Activated gamma-delta T cell treated with anti-CD3 and anti-CD28 coated beads, Interleukin-2, amount 50 U/mL, for 16 hours (primary cell): ENCODE data around the gene GPC6.

Experiments
- DNase-seq: peaks from one replicate; pipeline ENCODE4 v3.0.0-alpha.2; 2020; ENCODE audit warnings: low read depth

GPC6 gene

DNA sequence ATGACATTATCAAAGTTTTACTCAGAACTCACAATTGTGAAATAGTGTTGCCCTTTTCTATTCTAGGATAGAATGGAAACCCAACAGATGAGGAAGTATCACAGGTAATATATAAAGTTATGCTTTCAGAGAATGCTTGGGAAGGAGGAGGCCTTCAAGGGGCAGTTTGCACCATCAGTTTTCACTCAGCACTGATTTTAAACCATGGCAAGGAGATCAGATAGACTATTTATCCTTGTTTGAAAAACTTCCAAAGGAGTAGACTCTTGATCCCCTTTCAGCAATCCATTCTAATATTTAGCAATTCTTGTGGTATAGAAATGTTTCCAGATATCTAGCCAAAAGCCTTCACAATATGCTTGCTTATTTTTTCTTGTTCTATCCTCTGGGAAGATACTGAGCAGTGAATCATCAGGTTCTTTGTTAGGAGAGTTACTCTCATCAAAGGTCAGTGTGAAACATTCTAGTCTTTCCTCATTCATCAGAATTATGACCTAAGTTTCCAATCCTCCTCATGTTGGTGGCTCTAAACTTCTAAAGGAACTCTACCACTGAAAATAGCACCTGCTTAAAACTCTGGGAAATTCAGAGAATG is 3.8 kb downstream of the GPC6 start:
- DNase-seq = no peak

DNA sequence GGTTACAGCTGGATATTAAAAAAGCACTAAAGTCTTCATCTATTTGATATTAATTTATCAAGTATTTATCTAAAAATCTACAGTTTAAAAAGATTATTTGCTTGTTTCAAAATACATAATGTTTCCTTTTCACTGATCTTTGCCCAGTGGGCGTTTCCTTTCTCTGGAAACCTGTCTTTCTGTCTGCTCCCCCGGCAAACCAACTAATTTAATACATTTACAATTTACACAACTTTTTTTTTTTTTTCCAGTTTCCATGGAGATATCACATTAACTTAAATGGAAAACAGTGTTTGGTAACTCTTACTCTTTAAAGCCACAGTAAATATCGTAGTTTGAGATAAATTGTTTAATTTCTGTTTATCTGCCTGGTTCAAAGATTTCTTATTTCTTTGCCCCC is 5.3 kb downstream of the GPC6 start:
- no peak for DNase-seq

DNA sequence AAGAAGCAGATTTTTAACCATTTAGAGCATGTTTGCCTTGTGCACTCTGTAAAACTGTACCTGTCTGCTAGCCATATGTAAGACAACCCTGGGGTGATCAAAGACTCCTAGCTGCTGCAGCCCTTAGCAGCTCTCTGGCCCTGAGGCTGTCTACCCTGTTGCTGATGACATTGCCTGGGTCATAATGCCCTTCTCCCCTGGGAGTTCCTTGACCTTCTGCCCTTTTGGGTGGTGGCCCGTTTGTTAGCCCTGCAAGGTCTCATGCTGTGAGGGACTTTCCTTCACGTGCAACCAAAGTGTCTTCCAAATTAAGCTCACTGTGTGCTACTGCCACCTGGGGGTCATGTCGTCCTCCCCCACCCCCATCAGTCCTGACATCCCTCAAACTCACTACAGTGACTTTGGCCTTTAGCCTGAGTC is 7.4 kb downstream of the GPC6 start:
- DNase-seq = no peak

GRCh38 chr13:93234459-93234858 is 7.9 kb downstream of the GPC6 start:
- no peak for DNase-seq

- no peak for DNase-seq
Measured at GRCh38 chr13:93235258-93236015, 8.8 kb downstream of the GPC6 start.

- no peak for DNase-seq
Measured at GRCh38 chr13:93238711-93239110, 12.1 kb downstream of the GPC6 start.

DNA sequence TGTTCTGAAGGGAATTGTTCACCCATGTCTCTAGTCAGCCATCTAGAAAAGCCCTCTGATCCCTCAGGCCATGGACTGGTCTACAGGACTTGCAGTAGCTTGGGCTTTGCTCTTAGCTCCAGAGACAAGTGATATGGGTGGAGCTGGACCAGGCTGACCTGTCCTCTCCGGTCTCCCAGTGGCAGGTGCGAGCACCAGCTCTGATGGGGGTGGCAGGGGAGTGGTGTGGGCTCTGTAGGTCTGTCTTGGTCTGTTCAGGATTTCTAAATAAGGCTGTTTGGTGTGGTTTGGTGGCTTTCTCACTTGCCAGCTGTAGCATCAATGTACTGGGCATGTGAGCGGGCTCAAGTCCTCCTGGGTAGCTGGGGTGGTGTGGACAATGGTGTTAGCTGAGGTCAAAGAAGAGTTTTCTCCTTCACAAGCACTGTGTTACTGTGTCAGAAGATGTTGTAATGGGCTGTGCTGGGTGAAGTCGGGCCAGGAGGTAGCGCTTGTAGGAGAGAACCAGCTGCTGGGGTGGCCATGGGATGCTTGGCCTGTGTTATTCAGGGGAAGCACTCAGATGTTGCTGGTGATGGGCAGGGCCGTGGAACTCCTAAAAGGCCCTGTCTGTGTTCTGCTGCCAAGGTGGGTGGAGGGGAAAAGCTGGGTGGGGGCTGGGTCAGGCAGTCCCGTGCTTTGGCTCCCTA is 16.9 kb downstream of the GPC6 start:
- no peak for DNase-seq

GRCh38 chr13:93244141-93244917 is 17.7 kb downstream of the GPC6 start:
- no peak for DNase-seq

DNA sequence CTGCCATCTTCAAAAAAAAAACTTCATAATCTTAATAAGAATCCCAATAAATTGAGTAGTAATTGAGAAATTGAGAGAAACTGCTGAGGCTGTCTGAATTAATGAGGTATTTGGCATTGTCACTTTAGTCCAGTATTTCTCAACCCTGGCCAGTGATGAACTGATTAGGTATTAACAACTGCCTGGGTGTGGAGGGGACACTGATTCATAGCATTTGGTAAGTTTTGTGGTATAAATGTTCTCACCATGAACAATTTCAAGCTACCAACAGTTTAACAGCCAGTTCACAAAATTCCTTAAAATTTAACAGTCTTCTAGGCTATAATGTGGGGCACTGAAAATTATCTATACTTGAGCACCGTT is 18.3 kb downstream of the GPC6 start:
- DNase-seq = no peak

- no peak for DNase-seq
Measured at GRCh38 chr13:93246069-93246468, 19.5 kb downstream of the GPC6 start.

DNA sequence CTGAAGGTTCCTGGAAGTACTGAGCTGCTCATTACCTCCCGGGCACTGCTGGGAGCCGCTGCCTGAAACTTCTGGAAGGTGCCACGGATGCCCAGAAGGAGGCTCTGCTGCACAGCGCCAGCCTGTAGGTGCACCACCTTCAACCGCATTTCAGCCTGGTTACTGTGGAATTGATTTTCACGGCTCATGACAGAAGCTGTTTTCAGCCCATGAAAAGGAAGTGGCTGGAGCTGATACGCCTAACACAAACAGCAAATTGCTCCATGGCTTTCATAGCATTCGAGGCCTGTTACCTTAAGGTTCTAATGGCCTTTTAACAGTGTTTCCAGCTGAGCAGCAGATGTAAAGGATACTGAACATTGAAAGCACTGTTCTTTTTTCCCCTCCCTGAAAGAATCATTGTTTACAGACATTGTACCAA is 22.0 kb downstream of the GPC6 start:
- no peak for DNase-seq

DNA sequence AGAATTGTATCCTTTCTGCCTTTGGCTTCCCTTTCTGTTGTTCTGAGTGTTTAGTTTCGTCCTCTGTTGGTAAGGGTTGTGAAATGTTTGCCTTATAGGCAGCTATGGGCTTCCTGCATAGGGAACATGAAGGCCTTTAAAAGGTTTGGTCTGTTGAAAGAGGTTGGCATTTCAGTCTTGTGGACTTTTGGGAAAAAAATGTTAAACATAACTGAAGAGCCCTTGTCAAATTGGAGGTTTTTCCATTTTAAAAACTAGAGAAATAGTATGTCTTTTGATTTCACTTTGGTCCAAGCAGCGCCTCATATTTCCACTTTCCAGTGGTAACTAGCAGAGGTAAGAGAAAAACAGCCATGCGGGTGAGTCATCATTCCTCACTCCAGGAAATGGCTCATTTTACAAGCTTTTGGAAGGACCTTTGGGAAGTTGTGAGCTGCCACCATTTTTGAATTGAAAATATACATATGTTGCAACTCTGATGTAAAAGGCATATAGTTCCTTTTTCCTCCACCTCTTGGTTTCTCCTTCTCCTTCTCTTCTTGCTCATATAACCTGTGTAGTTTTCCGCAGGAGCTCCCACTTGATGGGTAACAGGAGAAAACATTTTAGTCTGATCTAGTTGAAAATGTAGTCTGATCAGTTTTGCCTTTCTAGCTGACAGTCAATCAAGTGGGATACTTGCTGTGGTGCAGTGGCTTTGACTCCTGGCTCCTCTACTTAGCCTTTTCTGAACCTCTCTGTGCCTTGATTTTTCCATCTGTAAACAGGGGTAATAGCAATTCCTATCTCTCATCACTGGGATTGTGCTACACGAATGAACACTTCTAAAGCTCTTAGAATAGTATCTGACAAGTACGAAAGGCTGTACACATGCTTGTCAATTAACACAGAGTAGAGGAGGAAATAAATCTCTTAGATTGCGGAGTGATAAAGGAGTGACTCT is 23.0 kb downstream of the GPC6 start:
- DNase-seq = no peak

DNA sequence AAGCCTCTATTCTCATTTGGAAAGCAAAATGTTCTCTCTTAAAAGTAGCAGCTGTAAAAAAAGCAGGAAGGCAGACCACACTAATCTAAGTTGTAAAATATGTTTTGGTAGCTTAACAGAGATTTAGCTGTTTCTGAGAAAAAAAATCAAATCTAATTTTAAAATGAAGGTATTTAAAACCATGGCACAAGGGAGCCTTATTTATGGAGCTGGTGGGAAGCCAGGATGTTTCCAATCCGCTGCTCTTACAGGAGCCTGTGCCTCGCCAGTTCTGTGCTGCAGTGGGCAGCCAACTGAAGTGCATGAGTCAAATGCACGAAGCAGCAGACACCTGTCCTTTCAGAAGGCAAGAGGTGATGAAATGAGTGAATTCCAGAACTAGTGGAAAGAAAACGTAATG is 28.2 kb downstream of the GPC6 start:
- no peak for DNase-seq

DNA sequence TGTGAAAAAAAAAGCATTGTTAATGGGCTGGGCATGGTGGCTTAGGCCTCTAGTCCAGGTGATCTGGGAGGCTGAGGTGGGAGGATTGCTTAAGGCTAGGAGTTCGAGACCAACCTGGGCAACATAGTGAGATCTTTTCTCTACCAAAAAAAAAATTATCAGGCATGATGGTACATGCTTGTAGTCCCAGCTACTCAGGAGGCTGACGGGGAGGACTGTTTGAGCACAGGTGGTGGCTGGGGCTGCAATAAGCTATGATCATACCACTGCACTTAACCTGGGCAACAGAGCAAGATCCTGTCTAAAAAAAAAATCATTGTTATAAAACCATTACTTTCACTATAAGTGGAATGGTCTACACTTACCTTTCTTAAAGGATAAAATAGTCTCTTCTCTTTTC is 30.4 kb downstream of the GPC6 start:
- no peak for DNase-seq

GRCh38 chr13:93259527-93260080 is 33.0 kb downstream of the GPC6 start:
- no peak for DNase-seq

DNA sequence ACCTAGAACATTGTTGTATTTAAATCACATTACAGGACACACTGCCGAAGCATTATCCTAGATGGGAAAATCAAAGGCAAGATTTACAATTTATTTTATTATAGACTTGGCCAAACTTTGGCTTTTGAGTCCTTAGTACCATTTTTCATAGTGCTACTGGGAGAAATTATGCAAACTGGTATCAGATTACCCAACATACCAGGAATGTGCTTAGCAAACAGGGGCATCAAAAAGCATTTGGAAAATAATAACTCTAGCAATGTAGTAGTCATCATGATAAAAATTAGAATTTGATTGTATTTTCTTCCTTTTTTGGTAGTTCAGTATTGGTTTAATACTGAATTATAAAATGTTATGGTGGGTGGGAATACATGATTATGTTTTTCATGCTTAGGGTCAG is 34.0 kb downstream of the GPC6 start:
- no peak for DNase-seq

GRCh38 chr13:93262729-93263345 is 36.2 kb downstream of the GPC6 start:
- DNase-seq = no peak

DNA sequence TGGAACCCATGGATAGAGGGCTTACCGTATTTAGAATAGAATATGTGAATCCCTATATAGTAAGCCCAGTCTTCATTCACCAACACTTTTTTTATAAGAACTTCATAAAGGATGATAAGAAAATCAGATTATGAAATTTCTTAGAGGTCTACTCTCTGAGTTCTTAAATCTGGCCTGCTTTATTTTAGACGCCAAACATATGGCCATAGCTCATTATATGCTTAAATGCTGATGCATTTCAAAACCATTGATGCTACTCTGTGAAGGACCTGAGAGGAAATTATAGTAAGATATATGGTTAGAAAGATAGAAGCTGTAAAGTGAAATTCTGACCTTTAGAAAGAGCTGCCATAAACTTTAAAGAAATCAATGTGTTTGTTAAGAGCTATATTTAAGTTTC is 38.3 kb downstream of the GPC6 start:
- DNase-seq = no peak

- DNase-seq = no peak
Measured at GRCh38 chr13:93265800-93266199, 39.2 kb downstream of the GPC6 start.

DNA sequence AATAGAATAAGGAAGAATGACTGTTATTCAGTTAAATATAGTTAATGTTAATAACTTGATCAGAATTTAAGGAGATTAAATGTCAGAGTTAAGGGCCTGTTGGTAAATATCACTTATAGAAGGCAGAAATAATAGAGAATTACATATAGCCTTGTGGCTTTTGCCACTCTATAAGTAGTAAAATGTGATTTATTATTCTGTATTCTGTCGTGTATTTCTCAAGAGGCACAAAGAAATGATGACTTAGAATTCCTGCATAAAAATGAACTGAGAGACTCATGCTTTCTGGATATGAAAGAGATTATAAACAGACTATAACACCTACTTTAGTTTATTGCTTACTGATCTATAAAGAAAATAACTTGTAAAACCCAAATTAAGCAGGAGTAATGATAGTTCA is 40.1 kb downstream of the GPC6 start:
- DNase-seq = no peak
